Peyer's patch (tissue), 4 donors: Measurements from ENCODE around the gene TMEM126B.

Experiments used
- POLR2A ChIP-seq, 2 donors: fragments of 450-650 bp; IDR thresholded peaks; one replicate each; pipeline ENCODE4 v1.5.1; 2017; ENCODE audit warnings: antibody characterized with exemption in 2 of 2, mild to moderate bottlenecking in 2 of 2, moderate library complexity in 2 of 2
- TF ChIP-seq, protein P1 (sequence below), 6 experiments: fragments of 450-650 bp in 4 of 6; fragments of 200-600 bp in 2 of 6; sonication (generic) in 1 of 6; IDR thresholded peaks; one replicate each; pipeline ENCODE4 v1.5.1; 2017 to 2019; ENCODE audit warnings: antibody characterized with exemption in 6 of 6, mild to moderate bottlenecking in 3 of 6, moderate library complexity in 1 of 6

DNA sequence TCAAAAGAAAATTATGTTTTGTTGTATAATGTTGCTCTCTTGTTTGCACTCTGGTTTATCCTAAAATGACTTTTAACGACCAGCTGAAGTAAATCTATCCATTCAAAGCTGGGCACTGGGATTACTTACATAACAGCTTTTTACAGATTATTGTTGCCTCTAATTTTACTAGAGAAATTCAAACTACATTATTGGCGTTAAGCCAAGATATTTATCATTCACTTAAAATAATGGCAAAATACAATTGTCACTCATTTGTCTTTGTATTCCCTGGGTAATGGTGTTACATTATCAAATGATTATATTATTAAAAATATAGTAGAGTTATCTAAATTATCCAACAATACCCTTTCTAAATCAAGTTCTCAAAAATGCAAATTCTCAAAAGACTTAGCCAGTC, 31.5 kb upstream of the TMEM126B start:
- TF ChIP-seq, protein P1, sequence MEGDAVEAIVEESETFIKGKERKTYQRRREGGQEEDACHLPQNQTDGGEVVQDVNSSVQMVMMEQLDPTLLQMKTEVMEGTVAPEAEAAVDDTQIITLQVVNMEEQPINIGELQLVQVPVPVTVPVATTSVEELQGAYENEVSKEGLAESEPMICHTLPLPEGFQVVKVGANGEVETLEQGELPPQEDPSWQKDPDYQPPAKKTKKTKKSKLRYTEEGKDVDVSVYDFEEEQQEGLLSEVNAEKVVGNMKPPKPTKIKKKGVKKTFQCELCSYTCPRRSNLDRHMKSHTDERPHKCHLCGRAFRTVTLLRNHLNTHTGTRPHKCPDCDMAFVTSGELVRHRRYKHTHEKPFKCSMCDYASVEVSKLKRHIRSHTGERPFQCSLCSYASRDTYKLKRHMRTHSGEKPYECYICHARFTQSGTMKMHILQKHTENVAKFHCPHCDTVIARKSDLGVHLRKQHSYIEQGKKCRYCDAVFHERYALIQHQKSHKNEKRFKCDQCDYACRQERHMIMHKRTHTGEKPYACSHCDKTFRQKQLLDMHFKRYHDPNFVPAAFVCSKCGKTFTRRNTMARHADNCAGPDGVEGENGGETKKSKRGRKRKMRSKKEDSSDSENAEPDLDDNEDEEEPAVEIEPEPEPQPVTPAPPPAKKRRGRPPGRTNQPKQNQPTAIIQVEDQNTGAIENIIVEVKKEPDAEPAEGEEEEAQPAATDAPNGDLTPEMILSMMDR (IDR thresholded peaks at IDR 0.05), result no peak
- TF ChIP-seq POLR2A (IDR thresholded peaks at IDR 0.05), result no peak
